Natural killer cell (primary cell): ENCODE data around the gene GAB2. TPM values are rescaled to one million over a fixed set of nuclear protein-coding genes. Genes with fewer than 3 reads are reported as not detected.

Experiments used
- ATAC-seq, 3 donors: fragments of 150-1000 bp in 2 of 3; fragments of 200-7000 bp in 1 of 3; cut with Tn5 transposase; 1 replicate in 1 of 3; 2 replicates in 2 of 3; pipeline ENCODE4 v1.10.0; 2021; ENCODE audit warnings: mild to moderate bottlenecking in 2 of 3, moderate library complexity in 2 of 3
- DNase-seq, 2 donors: peaks; one replicate each; pipeline versions ENCODE4 v3.0.0 to v3.0.0-alpha.2; 2013 to 2021; ENCODE audit warnings: mixed read lengths in 1 of 2
- H3K27ac ChIP-seq: one replicate; pipeline ENCODE4 v1.5.1; 2013; ENCODE audit warnings: mild to moderate bottlenecking, low read length
- H3K27me3 ChIP-seq: one replicate; pipeline ENCODE4 v1.6.1; 2013; ENCODE audit warnings: low read length; ENCODE audit not compliant: control insufficient read depth, insufficient read depth
- H3K36me3 ChIP-seq: one replicate; pipeline ENCODE4 v1.6.1; 2013; ENCODE audit warnings: low read length; ENCODE audit not compliant: control insufficient read depth, insufficient read depth
- H3K4me1 ChIP-seq: one replicate; pipeline ENCODE4 v1.6.1; 2013; ENCODE audit warnings: low read length; ENCODE audit not compliant: control insufficient read depth, insufficient read depth
- H3K4me3 ChIP-seq: one replicate; pipeline ENCODE4 v1.5.1; 2013; ENCODE audit warnings: low read length
- H3K9me3 ChIP-seq: one replicate; pipeline ENCODE4 v1.6.1; 2013; ENCODE audit warnings: low read length; ENCODE audit not compliant: control insufficient read depth, insufficient read depth
- H3K27ac Mint-ChIP-seq, 2 donors: one replicate each; pipeline ENCODE4 v1.8.0; 2022; ENCODE audit warnings: mild to moderate bottlenecking in 2 of 2, mixed read lengths in 2 of 2, moderate library complexity in 1 of 2
- H3K27me3 Mint-ChIP-seq, 2 donors: one replicate each; pipeline ENCODE4 v1.8.0; 2022; ENCODE audit warnings: low read depth in 2 of 2, mixed read lengths in 2 of 2
- H3K36me3 Mint-ChIP-seq: one replicate; pipeline ENCODE4 v1.8.0; 2022; ENCODE audit warnings: mixed read lengths
- H3K4me1 Mint-ChIP-seq, 2 donors: one replicate each; pipeline ENCODE4 v1.8.0; 2022; ENCODE audit warnings: mixed read lengths in 2 of 2
- H3K4me3 Mint-ChIP-seq: one replicate; pipeline ENCODE4 v1.8.0; 2022; ENCODE audit warnings: mild to moderate bottlenecking, moderate library complexity, mixed read lengths
- H3K9me3 Mint-ChIP-seq, 2 donors: one replicate each; pipeline ENCODE4 v1.8.0; 2022; ENCODE audit warnings: mixed read lengths in 2 of 2
- CTCF ChIP-seq: fragments of 200-600 bp; IDR thresholded peaks from one replicate; pipeline ENCODE4 v1.8.0; 2022; ENCODE audit warnings: antibody characterized with exemption
- whole genome bisulfite sequencing: methylation state at CpG from one replicate; pipeline ENCODE4 v1.1.7; 2013; ENCODE audit warnings: missing lambda C conversion rate; ENCODE audit not compliant: insufficient coverage; 5-methylcytosine and 5-hydroxymethylcytosine counted together
- intact Hi-C: fragments of 100-400 bp; cut with micrococcal nuclease; formaldehyde crosslinking; loops from one replicate; pipeline ENCODE4 v1.14.2; 2022
- total RNA-seq, 4 donors: library from RNA; stranded (reverse); fragments of 120-200 nt in 1 of 4; gene quantifications; one replicate each; pipeline versions ENCODE4 v1.2.3 to v1.2.4, GENCODE V29; 2013 to 2022

Gene GAB2
- total RNA-seq, 3 donors from 2014 or later (not counting 1 experiment from before 2014, with no cell fraction given) = 4.3 to 58.4 (median 8.1) TPM

GRCh38 chr11:78318321-78319114, 99.1 kb downstream of the GAB2 start:
- no peaks in the 10 kb centered on the region for H3K4me1 Mint-ChIP-seq
- H3K36me3 Mint-ChIP-seq = no peaks in the 10 kb centered on the region
- Histone ChIP-seq H3K9me3 (no peaks in the 10 kb centered on the region), H3K27me3 (no peaks in the 10 kb centered on the region), H3K4me3 (no peak overlapping the region), H3K36me3 (no peaks in the 10 kb centered on the region), H3K27ac (no peak overlapping the region), H3K4me1 (no peaks in the 10 kb centered on the region)
- intact Hi-C loops = no loop called here
- ATAC-seq (no peak), DNase-seq (no peak)
- WGBS = 78% methylated on average over 9 of the region's 9 CpGs
- H3K27me3 Mint-ChIP-seq = peaks cover 0 to 7% of the 10 kb centered on the region in 2 donors
- H3K9me3 Mint-ChIP-seq = no peaks in the 10 kb centered on the region
- no peak for TF ChIP-seq CTCF
- no peak overlapping the region for H3K4me3 Mint-ChIP-seq
- H3K27ac Mint-ChIP-seq = no peak overlapping the region

GRCh38 chr11:78315724-78316123, 101.9 kb downstream of the GAB2 start:
- ATAC-seq = no peak

GRCh38 chr11:78314762-78315161, 102.9 kb downstream of the GAB2 start:
- WGBS = 89% methylated on average over 5 of the region's 5 CpGs
- Mint-ChIP-seq H3K4me1 (no peaks in the 10 kb centered on the region), H3K4me3 (no peak overlapping the region), H3K27ac (no peak overlapping the region), H3K9me3 (no peaks in the 10 kb centered on the region), H3K27me3 (peaks cover 0 to 7% of the 10 kb centered on the region in 2 donors), H3K36me3 (no peaks in the 10 kb centered on the region)
- H3K27me3 ChIP-seq = no peaks in the 10 kb centered on the region
- no peaks in the 10 kb centered on the region for H3K36me3 ChIP-seq
- H3K4me1 ChIP-seq = no peaks in the 10 kb centered on the region
- DNase-seq (no peak), ATAC-seq (no peak)
- H3K27ac ChIP-seq = no peak overlapping the region
- H3K4me3 ChIP-seq = no peak overlapping the region
- intact Hi-C loops = no loop called here
- H3K9me3 ChIP-seq = no peaks in the 10 kb centered on the region
- no peak for TF ChIP-seq CTCF

More at GRCh38 chr11:78315724-78316123, 101.9 kb downstream of the GAB2 start:
- no peak overlapping the region for H3K4me3 Mint-ChIP-seq
- H3K9me3 Mint-ChIP-seq = no peaks in the 10 kb centered on the region
- no peaks in the 10 kb centered on the region for H3K36me3 Mint-ChIP-seq
- no peaks in the 10 kb centered on the region for H3K36me3 ChIP-seq
- no peaks in the 10 kb centered on the region for H3K9me3 ChIP-seq
- intact Hi-C loops = no loop called here
- H3K27ac ChIP-seq = no peak overlapping the region
- H3K4me1 Mint-ChIP-seq = no peaks in the 10 kb centered on the region
- peaks cover 0 to 7% of the 10 kb centered on the region in 2 donors for H3K27me3 Mint-ChIP-seq
- H3K4me3 ChIP-seq = no peak overlapping the region
- no peaks in the 10 kb centered on the region for H3K27me3 ChIP-seq
- H3K4me1 ChIP-seq = no peaks in the 10 kb centered on the region
- no peak overlapping the region for H3K27ac Mint-ChIP-seq
- WGBS = 98% methylated on average over 3 of the region's 3 CpGs
- TF ChIP-seq CTCF = no peak
- no peak for DNase-seq

- H3K27ac Mint-ChIP-seq = no peak overlapping the region
- no peaks in the 10 kb centered on the region for H3K4me1 ChIP-seq
- H3K4me1 Mint-ChIP-seq = no peaks in the 10 kb centered on the region
- H3K4me3 Mint-ChIP-seq = no peak overlapping the region
- H3K27ac ChIP-seq = no peak overlapping the region
- 88% methylated on average over 2 of the region's 2 CpGs for WGBS
- no peaks in the 10 kb centered on the region for H3K9me3 Mint-ChIP-seq
- H3K27me3 ChIP-seq = no peaks in the 10 kb centered on the region
- ATAC-seq = no peak
- no peak overlapping the region for H3K4me3 ChIP-seq
- no peaks in the 10 kb centered on the region for H3K36me3 Mint-ChIP-seq
- no peaks in the 10 kb centered on the region for H3K36me3 ChIP-seq
- DNase-seq = no peak
- intact Hi-C loops = no loop called here
- H3K9me3 ChIP-seq = no peaks in the 10 kb centered on the region
- TF ChIP-seq CTCF = no peak
- H3K27me3 Mint-ChIP-seq = peaks cover 0 to 7% of the 10 kb centered on the region in 2 donors
These were observed 103.7 kb downstream of the GAB2 start for GRCh38 chr11:78313898-78314297.
